GM19324 (cell line): ENCODE measurements around the gene TNFSF8.

Source experiments
- ATAC-seq: cut with Tn5 transposase; IDR thresholded peaks from one replicate; pipeline ENCODE4 v1.9.1; 2021; ENCODE audit warnings: mild to moderate bottlenecking, moderate library complexity; ENCODE audit not compliant: unreplicated experiment, low FRiP score

Gene TNFSF8

GRCh38 chr9:114937516-114937915 is 7.1 kb upstream of the TNFSF8 start:
- no peak for ATAC-seq

GRCh38 chr9:114936581-114936980 is 6.2 kb upstream of the TNFSF8 start:
- ATAC-seq = no peak

GRCh38 chr9:114935119-114935518 is 4.7 kb upstream of the TNFSF8 start:
- no peak for ATAC-seq

GRCh38 chr9:114932502-114932901 is 2.1 kb upstream of the TNFSF8 start:
- no peak for ATAC-seq

- no peak for ATAC-seq
Observed at GRCh38 chr9:114931407-114931806, 1.0 kb upstream of the TNFSF8 start.

- ATAC-seq = no peak
Observed at GRCh38 chr9:114929201-114929600, 1.2 kb downstream of the TNFSF8 start.

GRCh38 chr9:114928671-114929070 is 1.7 kb downstream of the TNFSF8 start:
- no peak for ATAC-seq

GRCh38 chr9:114928136-114928535 is 2.3 kb downstream of the TNFSF8 start:
- no peak for ATAC-seq

- no peak for ATAC-seq
Observed at GRCh38 chr9:114925672-114926071, 4.7 kb downstream of the TNFSF8 start.

- no peak for ATAC-seq
Observed at GRCh38 chr9:114925039-114925438, 5.4 kb downstream of the TNFSF8 start.

GRCh38 chr9:114924327-114924726 is 6.1 kb downstream of the TNFSF8 start:
- ATAC-seq = no peak

GRCh38 chr9:114923918-114924317 is 6.5 kb downstream of the TNFSF8 start:
- no peak for ATAC-seq

GRCh38 chr9:114921171-114921570 is 9.2 kb downstream of the TNFSF8 start:
- no peak for ATAC-seq

- no peak for ATAC-seq
Observed at GRCh38 chr9:114919611-114920010, 10.8 kb downstream of the TNFSF8 start.

GRCh38 chr9:114916481-114916880 is 13.9 kb downstream of the TNFSF8 start:
- ATAC-seq = no peak

- ATAC-seq = no peak
Observed at GRCh38 chr9:114914139-114914538, 16.3 kb downstream of the TNFSF8 start.

GRCh38 chr9:114913656-114914055 is 16.7 kb downstream of the TNFSF8 start:
- ATAC-seq = no peak

GRCh38 chr9:114913217-114913616 is 17.2 kb downstream of the TNFSF8 start:
- ATAC-seq = no peak

GRCh38 chr9:114911167-114911821 is 19.1 kb downstream of the TNFSF8 start:
- ATAC-seq = no peak

- ATAC-seq = no peak
Observed at GRCh38 chr9:114910541-114910940, 19.9 kb downstream of the TNFSF8 start.

GRCh38 chr9:114909661-114910060 is 20.7 kb downstream of the TNFSF8 start:
- no peak for ATAC-seq

GRCh38 chr9:114908805-114909448 is 21.5 kb downstream of the TNFSF8 start:
- no peak for ATAC-seq
